ENCODE data around the gene LIPC. TPM values are rescaled to one million over a fixed set of nuclear protein-coding genes. Genes with fewer than 3 reads are reported as not detected.

Gene LIPC
- total RNA-seq, 1 donor, result 0.73 TPM

DNA sequence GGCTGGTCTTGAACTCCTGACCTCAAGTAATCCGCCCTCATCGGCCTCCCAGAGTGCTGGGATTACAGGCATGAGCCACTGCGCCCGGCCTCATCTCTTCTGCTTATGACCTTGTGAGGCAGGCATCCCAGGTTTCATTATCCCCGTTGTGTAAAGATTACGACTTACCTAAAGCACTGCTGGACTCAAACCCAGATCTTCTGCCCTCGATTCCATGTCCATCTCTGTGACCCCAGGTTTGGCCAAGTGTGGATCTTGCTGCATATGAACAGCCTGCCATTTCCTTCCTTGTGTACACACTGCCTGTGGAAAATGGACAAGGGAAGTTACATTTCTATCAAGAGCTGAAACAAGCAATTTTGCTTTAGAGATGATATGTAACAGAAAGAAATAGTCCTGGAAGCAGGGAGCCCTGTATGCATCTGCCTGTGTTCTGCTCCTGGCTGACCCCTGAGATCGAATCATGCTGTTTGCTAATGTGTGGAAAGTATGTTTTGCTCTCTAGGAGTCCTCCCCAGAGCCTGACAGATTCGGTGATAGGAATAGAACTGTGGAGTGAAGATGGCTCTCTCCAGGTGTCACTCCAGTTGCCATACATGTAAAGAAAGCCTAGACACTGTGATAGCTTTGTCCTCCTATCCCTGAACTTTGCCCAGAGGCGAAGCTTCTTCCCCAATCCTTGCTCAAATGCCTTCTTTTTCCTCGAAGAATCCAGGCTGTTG, 11.8 kb upstream of the LIPC start:
- no peaks in the 10 kb centered on the region for H3K4me1 ChIP-seq (ENCODE audit: insufficient read depth, low read length)
- no peak overlapping the region for H3K4me3 ChIP-seq (ENCODE audit: low read length)
- no peaks in the 10 kb centered on the region for H3K27me3 ChIP-seq (ENCODE audit: insufficient read depth, low read length)
- no peaks in the 10 kb centered on the region for H3K9me3 ChIP-seq (ENCODE audit: low read depth, low read length)

DNA sequence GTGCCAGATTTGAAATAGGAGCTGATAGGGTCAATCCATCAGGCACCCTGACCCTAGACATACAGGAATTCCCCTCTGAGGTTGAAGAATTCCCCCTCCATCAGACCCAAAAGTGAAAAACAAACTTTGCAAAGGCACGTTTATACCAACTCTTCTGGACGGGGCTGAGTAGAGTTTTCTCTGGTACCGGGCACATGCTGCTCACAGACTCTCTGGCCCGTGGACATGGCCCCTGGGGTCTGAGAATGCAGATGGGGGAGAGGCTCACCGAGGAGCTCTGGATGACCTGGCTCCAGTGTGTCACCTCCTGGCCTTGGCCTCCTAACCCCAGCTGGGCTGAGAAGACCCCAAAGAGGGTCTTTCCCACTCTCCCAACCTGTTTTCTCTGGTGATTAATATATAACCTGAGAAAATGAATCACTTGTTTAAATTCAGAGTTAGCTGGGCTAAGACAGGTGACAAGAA, 11.2 kb upstream of the LIPC start:
- no peaks in the 10 kb centered on the region for H3K4me1 ChIP-seq (ENCODE audit: insufficient read depth, low read length)
- H3K4me3 ChIP-seq (ENCODE audit: low read length), result no peak overlapping the region
- H3K27me3 ChIP-seq (ENCODE audit: insufficient read depth, low read length), result no peaks in the 10 kb centered on the region
- H3K9me3 ChIP-seq (ENCODE audit: low read depth, low read length), result no peaks in the 10 kb centered on the region

DNA sequence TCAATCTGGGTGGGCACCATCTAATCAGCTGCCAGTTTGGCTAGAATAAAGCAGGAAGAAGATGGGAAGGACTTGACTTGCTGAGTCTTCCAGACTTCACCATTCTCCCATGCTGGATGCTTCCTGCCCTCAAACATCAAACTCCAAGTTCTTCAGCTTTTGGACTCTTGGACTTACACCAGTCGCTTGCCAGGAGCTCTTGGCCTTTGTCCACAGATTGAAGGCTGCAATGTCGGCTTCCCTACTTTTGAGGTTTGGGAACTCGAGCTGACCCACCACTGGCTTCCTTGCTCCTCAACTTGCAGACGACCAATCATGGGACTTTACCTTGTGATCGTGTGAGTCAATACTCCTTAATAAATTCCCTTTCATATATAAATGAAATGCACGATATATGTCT, 8.6 kb upstream of the LIPC start:
- no peaks in the 10 kb centered on the region for H3K27me3 ChIP-seq (ENCODE audit: insufficient read depth, low read length)
- H3K9me3 ChIP-seq (ENCODE audit: low read depth, low read length), result no peaks in the 10 kb centered on the region
- no peaks in the 10 kb centered on the region for H3K4me1 ChIP-seq (ENCODE audit: insufficient read depth, low read length)
- H3K4me3 ChIP-seq (ENCODE audit: low read length), result no peak overlapping the region

DNA sequence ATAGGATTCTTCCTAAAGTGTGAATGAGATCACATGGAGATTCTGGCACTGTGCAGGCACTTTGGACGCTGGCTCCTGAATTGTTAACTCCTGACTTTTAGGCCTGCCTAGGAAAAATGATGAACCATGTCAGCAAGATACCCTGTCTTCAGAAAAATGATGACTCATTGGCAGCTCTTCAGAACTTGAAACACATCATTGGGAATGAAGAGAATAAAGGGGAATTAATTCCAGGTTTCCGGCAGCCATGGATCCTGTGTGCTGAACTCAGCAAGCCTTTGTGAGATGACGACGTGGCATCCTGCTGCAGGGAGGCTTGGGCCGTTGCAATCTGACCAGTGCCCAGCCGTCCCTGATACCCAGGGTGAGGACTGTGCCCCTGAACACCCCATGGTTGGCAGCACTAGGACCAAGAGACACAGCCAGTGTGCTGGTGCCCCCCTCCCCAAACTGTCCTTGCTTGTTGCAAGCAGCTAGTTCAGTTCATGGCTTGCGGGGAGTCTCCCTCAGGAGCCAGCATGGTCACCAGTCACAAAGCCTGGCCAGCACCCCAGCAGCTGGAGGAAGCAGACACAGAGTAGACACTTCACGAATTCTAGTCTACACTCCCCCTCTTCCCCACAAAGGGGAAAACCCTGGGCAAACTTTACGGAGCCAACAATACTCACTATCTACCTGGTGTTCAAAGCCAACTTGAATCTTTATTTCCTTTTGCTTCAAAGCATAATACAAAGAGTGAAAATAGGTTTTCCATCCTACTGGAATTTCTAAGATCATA, 7.8 kb upstream of the LIPC start:
- H3K4me3 ChIP-seq (ENCODE audit: low read length), result no peak overlapping the region
- no peaks in the 10 kb centered on the region for H3K9me3 ChIP-seq (ENCODE audit: low read depth, low read length)
- H3K27me3 ChIP-seq (ENCODE audit: insufficient read depth, low read length), result no peaks in the 10 kb centered on the region
- H3K4me1 ChIP-seq (ENCODE audit: insufficient read depth, low read length), result no peaks in the 10 kb centered on the region

DNA sequence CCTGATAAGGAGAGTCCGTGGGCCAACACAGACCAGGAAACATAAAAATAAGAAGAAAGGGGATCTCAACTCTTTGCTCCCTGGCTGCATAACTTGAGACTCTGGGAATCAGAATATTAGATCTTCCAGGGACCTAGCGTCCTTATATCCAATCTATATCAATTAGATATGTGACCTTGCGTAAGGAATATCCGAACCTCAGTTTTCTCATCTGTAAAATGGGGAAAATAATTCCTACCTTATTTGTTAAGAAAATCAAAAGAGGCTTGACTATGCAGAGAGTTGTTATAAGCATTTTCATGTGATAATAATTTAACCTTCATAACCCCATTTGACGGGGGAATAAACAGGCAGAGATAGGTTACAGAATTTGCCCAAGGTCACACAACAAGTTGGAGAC, 7.1 kb upstream of the LIPC start:
- Histone ChIP-seq H3K4me1 (ENCODE audit: insufficient read depth, low read length) (no peaks in the 10 kb centered on the region), H3K9me3 (ENCODE audit: low read depth, low read length) (no peaks in the 10 kb centered on the region), H3K4me3 (ENCODE audit: low read length) (no peak overlapping the region), H3K27me3 (ENCODE audit: insufficient read depth, low read length) (no peaks in the 10 kb centered on the region)

DNA sequence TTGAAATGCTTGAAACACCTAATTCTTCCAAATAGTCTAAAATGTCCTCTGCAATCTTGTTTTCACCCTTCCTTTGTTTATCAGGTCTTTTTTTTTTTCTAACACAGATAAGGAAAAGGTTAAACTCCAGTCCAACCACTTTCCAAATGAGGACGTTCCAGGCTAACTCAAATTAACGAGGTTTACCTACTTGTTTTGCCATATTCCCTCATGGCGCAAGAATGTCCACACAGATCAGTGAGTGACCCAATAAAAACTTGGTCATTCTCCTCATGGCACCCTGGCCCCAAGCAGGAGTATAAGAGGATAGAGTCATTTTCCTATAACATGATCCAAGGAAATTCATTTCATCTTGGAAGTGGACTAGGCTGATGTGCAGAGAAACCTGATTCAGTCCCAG, 6.6 kb upstream of the LIPC start:
- no peaks in the 10 kb centered on the region for H3K27me3 ChIP-seq (ENCODE audit: insufficient read depth, low read length)

DNA sequence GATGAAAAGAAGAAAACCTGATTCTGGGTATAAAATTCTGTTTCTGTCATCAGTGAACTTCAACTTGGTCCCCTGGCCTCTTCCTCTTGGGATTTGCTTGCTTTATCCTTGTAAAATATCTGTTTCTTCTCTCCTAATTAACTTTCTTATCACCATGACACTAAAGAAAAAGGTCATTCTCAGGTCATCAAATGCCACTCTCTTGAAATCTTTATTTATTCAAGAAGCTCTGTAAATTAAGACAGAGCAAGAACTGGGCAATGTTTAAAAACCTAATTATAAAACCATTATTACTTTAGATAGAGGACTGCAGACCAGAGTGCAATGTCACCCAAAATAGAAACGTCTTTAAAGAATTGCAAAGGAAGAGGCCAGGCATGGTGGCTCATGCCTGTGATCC, 6.0 kb upstream of the LIPC start:
- H3K4me1 ChIP-seq (ENCODE audit: insufficient read depth, low read length), result no peaks in the 10 kb centered on the region
- H3K27me3 ChIP-seq (ENCODE audit: insufficient read depth, low read length), result no peaks in the 10 kb centered on the region
- H3K4me3 ChIP-seq (ENCODE audit: low read length), result no peak overlapping the region
- H3K9me3 ChIP-seq (ENCODE audit: low read depth, low read length), result no peaks in the 10 kb centered on the region

More for the DNA sequence above, 6.6 kb upstream of the LIPC start:
- Histone ChIP-seq H3K4me1 (ENCODE audit: insufficient read depth, low read length) (no peaks in the 10 kb centered on the region), H3K9me3 (ENCODE audit: low read depth, low read length) (no peaks in the 10 kb centered on the region), H3K4me3 (ENCODE audit: low read length) (no peak overlapping the region)

DNA sequence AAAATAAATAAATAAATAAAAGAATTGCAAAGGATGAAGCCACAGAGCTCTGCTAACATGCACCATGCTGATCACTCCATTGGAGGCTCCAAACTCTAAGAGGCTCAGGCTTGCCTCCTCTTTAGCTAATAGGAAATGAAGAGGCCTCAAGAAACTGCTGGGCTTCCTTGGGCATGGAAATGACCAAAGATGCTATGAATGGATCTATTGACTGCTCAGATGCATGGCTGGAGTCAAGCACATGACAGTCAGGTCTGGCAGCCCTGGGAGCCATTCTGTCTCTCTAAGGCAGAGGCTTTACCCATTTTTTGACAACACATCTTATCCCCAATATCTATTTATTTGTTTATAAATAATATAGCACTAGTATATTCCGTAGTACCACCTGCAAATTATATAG, 5.3 kb upstream of the LIPC start:
- Histone ChIP-seq H3K4me3 (ENCODE audit: low read length) (no peak overlapping the region), H3K4me1 (ENCODE audit: insufficient read depth, low read length) (no peaks in the 10 kb centered on the region), H3K27me3 (ENCODE audit: insufficient read depth, low read length) (no peaks in the 10 kb centered on the region), H3K9me3 (ENCODE audit: low read depth, low read length) (no peaks in the 10 kb centered on the region)

DNA sequence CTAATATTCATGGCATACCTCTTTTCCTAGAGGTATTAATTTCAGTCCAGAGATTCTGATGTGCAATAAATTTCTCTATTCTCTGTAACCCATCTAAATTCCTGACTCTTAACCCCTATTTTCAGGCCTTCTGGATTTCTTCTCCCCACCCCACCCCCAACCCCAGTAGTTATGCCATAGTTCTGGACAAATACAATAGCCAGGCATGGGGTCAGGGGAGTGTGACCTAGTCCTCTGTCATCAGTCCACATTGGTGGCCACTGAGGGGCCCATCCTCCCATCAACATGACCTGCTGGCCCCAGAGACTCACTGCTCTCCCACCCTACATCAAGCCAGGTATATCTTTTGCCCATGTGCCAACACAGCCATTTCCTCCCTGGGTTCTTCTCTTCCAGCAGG, 3.8 kb upstream of the LIPC start:
- Histone ChIP-seq H3K9me3 (ENCODE audit: low read depth, low read length) (no peaks in the 10 kb centered on the region), H3K4me3 (ENCODE audit: low read length) (no peak overlapping the region), H3K4me1 (ENCODE audit: insufficient read depth, low read length) (no peaks in the 10 kb centered on the region), H3K27me3 (ENCODE audit: insufficient read depth, low read length) (no peaks in the 10 kb centered on the region)

DNA sequence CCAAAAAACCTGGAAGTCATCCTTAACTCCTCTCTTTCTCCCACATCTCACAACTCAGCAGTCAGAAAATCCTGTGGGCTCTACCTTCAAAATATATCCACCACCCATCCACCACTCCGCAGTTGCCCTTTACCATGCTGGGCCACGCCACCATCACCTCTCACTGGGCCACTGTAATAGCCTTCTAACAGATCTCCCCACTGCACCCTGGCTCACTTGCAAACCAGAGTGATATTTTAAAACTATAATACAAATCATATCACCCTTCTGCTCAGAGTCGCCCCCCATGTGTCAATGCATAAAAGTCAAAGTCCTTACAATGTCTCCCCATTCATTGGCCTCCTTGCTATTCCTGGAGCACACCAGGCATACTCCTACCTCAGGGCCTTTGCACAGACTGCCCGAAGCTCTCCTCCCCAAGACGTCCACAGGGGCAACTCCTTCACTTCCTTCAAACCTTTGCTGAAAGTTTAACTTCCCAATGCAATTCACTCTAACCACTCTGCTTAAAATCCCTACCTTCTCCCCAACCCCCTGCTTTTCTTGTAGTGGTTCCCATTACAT, 1.5 kb upstream of the LIPC start:
- no peaks in the 10 kb centered on the region for H3K9me3 ChIP-seq (ENCODE audit: low read depth, low read length)
- no peaks in the 10 kb centered on the region for H3K27me3 ChIP-seq (ENCODE audit: insufficient read depth, low read length)
- H3K4me1 ChIP-seq (ENCODE audit: insufficient read depth, low read length), result no peaks in the 10 kb centered on the region
- no peak overlapping the region for H3K4me3 ChIP-seq (ENCODE audit: low read length)

DNA sequence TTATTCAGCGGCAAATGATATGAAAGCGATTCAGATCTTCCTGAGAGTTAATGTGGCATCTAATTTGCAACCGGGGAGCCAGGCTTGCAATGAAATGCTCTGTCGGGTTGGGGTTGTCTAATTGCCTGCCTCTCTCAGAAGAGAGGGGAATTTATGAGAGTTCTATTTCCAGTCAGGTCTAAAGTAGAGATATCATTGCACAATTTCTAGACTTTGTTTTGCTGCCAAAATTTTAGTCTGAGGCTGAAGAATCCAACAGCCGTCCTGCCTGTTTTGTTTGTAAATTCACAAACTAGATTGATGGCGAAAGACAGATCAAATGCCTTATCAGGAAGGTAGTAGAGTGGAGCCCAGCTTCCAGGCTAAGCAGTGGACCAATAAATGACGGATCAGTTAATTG, 610 bp downstream of the LIPC start:
- no peaks in the 10 kb centered on the region for H3K4me1 ChIP-seq (ENCODE audit: insufficient read depth, low read length)
- H3K27me3 ChIP-seq (ENCODE audit: insufficient read depth, low read length), result no peaks in the 10 kb centered on the region
- no peak overlapping the region for H3K4me3 ChIP-seq (ENCODE audit: low read length)
- H3K9me3 ChIP-seq (ENCODE audit: low read depth, low read length), result no peaks in the 10 kb centered on the region

DNA sequence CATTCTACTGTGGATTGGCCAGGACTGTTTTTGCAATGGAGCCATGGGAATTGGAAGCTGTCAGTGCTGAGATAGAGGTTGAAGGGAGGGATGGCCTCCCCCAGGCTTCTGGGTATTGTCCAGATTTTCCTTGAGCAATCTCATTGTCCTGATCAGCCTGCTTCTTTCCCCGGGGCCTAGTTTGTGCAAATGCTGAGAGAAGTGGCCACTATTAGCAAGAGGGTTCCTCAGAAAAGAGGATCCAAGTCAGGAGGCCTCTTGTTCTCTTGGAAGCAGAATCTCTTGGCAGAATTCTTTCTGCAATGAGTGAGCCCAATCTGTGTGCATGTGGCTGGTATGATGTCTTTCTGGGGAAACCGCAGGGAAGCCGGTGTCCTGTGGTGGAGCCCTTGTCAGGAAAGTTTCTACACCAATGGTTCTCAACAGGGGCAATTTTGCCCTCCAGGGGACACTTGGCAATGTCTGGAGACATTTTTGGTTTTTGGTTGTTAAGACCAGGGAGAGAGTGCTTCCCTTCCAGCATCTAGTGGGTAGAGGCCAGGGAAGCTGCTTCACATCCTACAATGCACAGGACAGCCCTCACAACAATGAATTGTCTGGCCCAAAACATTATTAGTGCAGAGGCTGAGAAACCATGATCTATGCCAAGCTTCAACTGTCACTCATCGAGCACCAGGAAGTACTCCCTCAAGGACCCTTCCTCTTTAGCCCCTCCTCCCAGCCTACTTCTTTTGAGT, 2.0 kb downstream of the LIPC start:
- Histone ChIP-seq H3K4me1 (ENCODE audit: insufficient read depth, low read length) (no peaks in the 10 kb centered on the region), H3K9me3 (ENCODE audit: low read depth, low read length) (no peaks in the 10 kb centered on the region), H3K27me3 (ENCODE audit: insufficient read depth, low read length) (no peaks in the 10 kb centered on the region), H3K4me3 (ENCODE audit: low read length) (no peak overlapping the region)

DNA sequence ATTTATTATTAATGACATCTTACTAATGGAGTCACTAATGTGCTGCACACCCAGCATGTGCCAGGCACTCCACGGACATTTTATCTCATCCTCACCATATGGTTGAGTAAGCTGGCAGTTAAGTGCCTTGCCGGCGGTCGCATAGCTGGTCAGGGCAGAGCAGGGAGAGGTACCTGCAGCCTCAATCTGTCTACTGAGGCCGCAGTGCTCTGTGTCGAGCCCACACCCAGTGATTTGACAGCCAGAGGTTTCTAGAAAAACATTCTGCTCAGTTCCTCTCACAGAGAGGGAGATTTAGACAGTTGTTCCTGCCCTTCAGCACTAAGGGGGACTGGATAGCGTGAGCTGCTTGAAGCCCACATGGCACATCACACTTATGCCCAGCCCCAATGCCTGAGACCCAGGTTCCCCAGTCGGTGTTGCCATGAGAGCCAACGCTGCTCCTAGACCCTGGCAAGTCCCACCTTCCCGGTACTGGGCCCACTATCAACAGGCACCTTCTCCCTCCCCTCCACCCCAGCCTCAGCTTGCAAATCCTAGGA, 2.6 kb downstream of the LIPC start:
- H3K4me1 ChIP-seq (ENCODE audit: insufficient read depth, low read length), result no peaks in the 10 kb centered on the region
- H3K9me3 ChIP-seq (ENCODE audit: low read depth, low read length), result no peaks in the 10 kb centered on the region
- no peaks in the 10 kb centered on the region for H3K27me3 ChIP-seq (ENCODE audit: insufficient read depth, low read length)
- no peak overlapping the region for H3K4me3 ChIP-seq (ENCODE audit: low read length)

DNA sequence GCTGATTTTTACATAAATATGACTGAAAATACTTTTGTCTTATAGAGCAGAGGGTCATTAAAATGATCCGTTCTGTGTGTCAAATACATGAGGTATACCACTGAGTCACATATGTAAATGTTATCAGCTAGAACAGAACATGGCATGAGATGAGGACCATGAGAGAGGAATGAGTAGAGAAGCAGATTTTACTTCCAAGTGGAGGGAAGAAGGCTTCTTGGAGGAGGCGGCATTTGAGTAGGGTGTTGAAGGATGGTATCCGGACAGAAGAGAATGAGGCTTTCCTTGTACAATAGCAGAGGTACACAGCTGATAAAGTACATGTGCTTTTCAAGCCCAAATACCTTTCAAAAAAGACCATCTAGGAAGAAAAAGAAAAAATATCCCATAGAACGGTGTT, 4.8 kb downstream of the LIPC start:
- Histone ChIP-seq H3K4me1 (ENCODE audit: insufficient read depth, low read length) (no peaks in the 10 kb centered on the region), H3K9me3 (ENCODE audit: low read depth, low read length) (no peaks in the 10 kb centered on the region), H3K27me3 (ENCODE audit: insufficient read depth, low read length) (no peaks in the 10 kb centered on the region)

More for the DNA sequence above, 4.8 kb downstream of the LIPC start:
- no peak overlapping the region for H3K4me3 ChIP-seq (ENCODE audit: low read length)
